Upper lobe of left lung (tissue), 6 donors: ENCODE measurements around the gene BRI3. TPM values are rescaled to one million over a fixed set of nuclear protein-coding genes. Genes with fewer than 3 reads are reported as not detected.

Source experiments
- ATAC-seq, 2 donors: fragments of 200-7000 bp; cut with Tn5 transposase; one replicate each; pipeline ENCODE4 v1.9.1; 2022; ENCODE audit warnings: mild to moderate bottlenecking in 2 of 2, moderate library complexity in 2 of 2; ENCODE audit not compliant: low FRiP score in 2 of 2
- DNase-seq, 2 donors: peaks; one replicate each; pipeline ENCODE4 v3.0.0-alpha.2; 2019 to 2020
- H3K27ac ChIP-seq, 4 donors: fragments of 200-600 bp; sonication (generic); one replicate each; pipeline ENCODE4 v1.5.1; 2016 to 2019
- H3K27me3 ChIP-seq, 4 donors: fragments of 200-600 bp; sonication (generic); one replicate each; pipeline ENCODE4 v1.5.1; 2017 to 2019
- H3K36me3 ChIP-seq, 4 donors: fragments of 200-600 bp; sonication (generic); one replicate each; pipeline ENCODE4 v1.5.1; 2016 to 2019
- H3K4me1 ChIP-seq, 4 donors: fragments of 200-600 bp; sonication (generic); one replicate each; pipeline ENCODE4 v1.5.1; 2018 to 2019
- H3K4me3 ChIP-seq, 4 donors: fragments of 200-600 bp; sonication (generic); one replicate each; pipeline ENCODE4 v1.5.1; 2017 to 2019; ENCODE audit warnings: mild to moderate bottlenecking in 2 of 4, moderate library complexity in 1 of 4
- H3K9me3 ChIP-seq, 4 donors: fragments of 200-600 bp; sonication (generic); one replicate each; pipeline ENCODE4 v1.5.1; 2018 to 2019
- CTCF ChIP-seq, 6 experiments: fragments of 450-650 bp in 4 of 6; fragments of 200-600 bp in 2 of 6; sonication (generic) in 2 of 6; IDR thresholded peaks; one replicate each; pipeline ENCODE4 v1.5.1; 2016 to 2019; ENCODE audit warnings: antibody characterized with exemption in 6 of 6
- EP300 ChIP-seq, 4 donors: sonication (generic); formaldehyde crosslinking; IDR thresholded peaks; one replicate each; pipeline ENCODE4 v1.5.1; 2017; ENCODE audit warnings: antibody characterized with exemption in 4 of 4, control low read depth in 2 of 4
- POLR2A ChIP-seq, 4 donors: fragments of 450-650 bp; IDR thresholded peaks; one replicate each; pipeline ENCODE4 v1.5.1; 2016 to 2017; ENCODE audit warnings: antibody characterized with exemption in 4 of 4, mild to moderate bottlenecking in 2 of 4
- POLR2AphosphoS5 ChIP-seq, 2 donors: sonication (generic); formaldehyde crosslinking; IDR thresholded peaks; one replicate each; pipeline ENCODE4 v1.5.1; 2017; ENCODE audit warnings: antibody characterized with exemption in 2 of 2
- WGBS, 2 donors: methylation state at CpG; one replicate each; pipeline ENCODE4 v1.1.5; 2017 to 2018; 5-methylcytosine and 5-hydroxymethylcytosine counted together
- total RNA-seq, 6 donors: library from RNA; depleted of rRNA in 4 of 6; stranded (reverse); fragments of >200 nt in 4 of 6; gene quantifications; one replicate each; pipeline versions ENCODE4 v1.1.0 to v1.2.1, GENCODE V29; 2016 to 2021
- donor health status: DM: no; HTN: no; CAD: no; lungs with moderate emphysema.
- donor health status: DM: no; HTN: yes; CAD: no; lungs with severe emphysema.

The BRI3 gene
- total RNA-seq, 6 donors from 2014 or later: 113 to 703 (median 143) TPM

- Histone ChIP-seq H3K27me3 (no peaks in the 10 kb centered on the region), H3K36me3 (peaks cover 0 to 91% (median 67%) of the 10 kb centered on the region in 4 donors), H3K9me3 (no peaks in the 10 kb centered on the region), H3K4me3 (no peak overlapping the region), H3K27ac (no peak overlapping the region), H3K4me1 (no peaks in the 10 kb centered on the region)
- TF ChIP-seq POLR2AphosphoS5 (IDR thresholded peaks at IDR 0.05) (no peak), CTCF (IDR thresholded peaks at IDR 0.05) (no peak), POLR2A (IDR thresholded peaks at IDR 0.05) (no peak), EP300 (IDR thresholded peaks at IDR 0.05) (no peak)
- ATAC-seq: no peak
- no peak for DNase-seq
- WGBS, 2 donors: 94 to 96% methylated on average over 10 of the region's 10 CpGs
These were observed 46.9 kb upstream of the BRI3 start for GRCh38 chr7:98234429-98235147.

- peaks cover 4 to 91% (median 65%) of the 10 kb centered on the region in 4 donors for H3K36me3 ChIP-seq
These were observed 45.6 kb upstream of the BRI3 start for GRCh38 chr7:98235901-98236300.

GRCh38 chr7:98236355-98237185, 44.9 kb upstream of the BRI3 start:
- Histone ChIP-seq H3K4me3 (no peak overlapping the region), H3K4me1 (no peaks in the 10 kb centered on the region), H3K27me3 (no peaks in the 10 kb centered on the region), H3K36me3 (peaks cover 4 to 90% (median 61%) of the 10 kb centered on the region in 4 donors), H3K27ac (no peak overlapping the region), H3K9me3 (no peaks in the 10 kb centered on the region)
- TF ChIP-seq CTCF (IDR thresholded peaks at IDR 0.05) (no peak), POLR2AphosphoS5 (IDR thresholded peaks at IDR 0.05) (no peak), POLR2A (IDR thresholded peaks at IDR 0.05) (no peak), EP300 (IDR thresholded peaks at IDR 0.05) (no peak)
- no peak for ATAC-seq
- DNase-seq: peak in 1 of 2 donors; percentile 63
- 90 to 96% methylated on average over 13 to 24 of the region's 25 CpGs for WGBS, 2 donors

More at GRCh38 chr7:98235901-98236300, 45.6 kb upstream of the BRI3 start:
- Histone ChIP-seq H3K27me3 (no peaks in the 10 kb centered on the region), H3K4me3 (no peak overlapping the region), H3K27ac (no peak overlapping the region), H3K4me1 (no peaks in the 10 kb centered on the region), H3K9me3 (no peaks in the 10 kb centered on the region)
- no peak for TF ChIP-seq POLR2A (IDR thresholded peaks at IDR 0.05)
- TF ChIP-seq EP300 (IDR thresholded peaks at IDR 0.05): no peak
- no peak for TF ChIP-seq POLR2AphosphoS5 (IDR thresholded peaks at IDR 0.05)
- TF ChIP-seq CTCF (IDR thresholded peaks at IDR 0.05): no peak
- ATAC-seq: no peak
- WGBS, 2 donors: 89 to 98% methylated on average over 3 to 9 of the region's 11 CpGs
- peak in 1 of 2 donors; percentile 65 for DNase-seq

GRCh38 chr7:98238076-98238475, 43.4 kb upstream of the BRI3 start:
- no peaks in the 10 kb centered on the region for H3K27me3 ChIP-seq
- no peak for ATAC-seq
- peak in 1 of 2 donors; percentile 26 for DNase-seq
- TF ChIP-seq EP300 (IDR thresholded peaks at IDR 0.05) (no peak), POLR2AphosphoS5 (IDR thresholded peaks at IDR 0.05) (no peak)
- H3K9me3 ChIP-seq: no peaks in the 10 kb centered on the region
- no peak overlapping the region for H3K4me3 ChIP-seq
- peaks cover 0 to 3% (median 0%) of the 10 kb centered on the region in 4 donors for H3K4me1 ChIP-seq
- no peak overlapping the region for H3K27ac ChIP-seq
- H3K36me3 ChIP-seq: peaks cover 4 to 84% (median 51%) of the 10 kb centered on the region in 4 donors
- WGBS, 2 donors: 92 to 100% methylated on average over 2 to 4 of the region's 4 CpGs

- Histone ChIP-seq H3K9me3 (no peaks in the 10 kb centered on the region), H3K27ac (no peak overlapping the region), H3K36me3 (peaks cover 9 to 84% (median 47%) of the 10 kb centered on the region in 4 donors), H3K4me1 (peaks cover 0 to 3% (median 0%) of the 10 kb centered on the region in 4 donors), H3K4me3 (no peak overlapping the region), H3K27me3 (no peaks in the 10 kb centered on the region)
- no peak for ATAC-seq
- TF ChIP-seq CTCF (IDR thresholded peaks at IDR 0.05): no peak
- TF ChIP-seq POLR2AphosphoS5 (IDR thresholded peaks at IDR 0.05): no peak
- no peak for TF ChIP-seq POLR2A (IDR thresholded peaks at IDR 0.05)
- TF ChIP-seq EP300 (IDR thresholded peaks at IDR 0.05): no peak
- no peak for DNase-seq
- 90 to 95% methylated on average over 7 to 9 of the region's 9 CpGs for WGBS, 2 donors
These were observed 42.5 kb upstream of the BRI3 start for GRCh38 chr7:98238976-98239375.
